PFSK-1 (cell line): ENCODE results near the gene HINT3.

Experiments
- FOXP2 ChIP-seq: optimal IDR thresholded peaks from 2 replicates; pipeline ENCODE3; 2011; ENCODE audit warnings: borderline replicate concordance, control low read depth, inconsistent platforms; ENCODE audit not compliant: insufficient read depth; ENCODE audit errors: extremely low read length, extremely low read depth
- POLR2AphosphoS5 ChIP-seq: IDR thresholded peaks from 2 replicates; pipeline ENCODE4 v1.6.1; 2012; ENCODE audit warnings: low read depth, mild to moderate bottlenecking, control low read depth, low read length, moderate library complexity
- REST ChIP-seq, 2 experiments: IDR thresholded peaks; 2 replicates each; pipeline versions ENCODE4 v1.6.1 to v1.8.0; 2011 to 2012; ENCODE audit warnings: low read depth in 2 of 2, low read length in 2 of 2, control low read depth in 1 of 2, inconsistent platforms in 1 of 2, mild to moderate bottlenecking in 1 of 2, moderate library complexity in 1 of 2; ENCODE audit not compliant: insufficient read depth in 1 of 2
- SIN3A ChIP-seq: IDR thresholded peaks from 2 replicates; pipeline ENCODE4 v1.6.1; 2012; ENCODE audit warnings: mild to moderate bottlenecking, low read length, moderate library complexity, borderline replicate concordance; ENCODE audit not compliant: insufficient read depth
- TAF1 ChIP-seq: IDR thresholded peaks from 2 replicates; pipeline ENCODE4 v1.6.1; 2012; ENCODE audit warnings: low read length, control low read depth, borderline replicate concordance; ENCODE audit not compliant: insufficient read depth

HINT3 gene

GRCh38 chr6:125945378-125946141 is 11.0 kb upstream of the HINT3 start:
- TF ChIP-seq REST (IDR thresholded peaks at IDR 0.05; ENCODE audit: insufficient read depth in 1 of 2, low read depth in 2 of 2, low read length in 2 of 2) (no peak), TAF1 (no peak)

- TF ChIP-seq FOXP2 = no peak
- no peak for TF ChIP-seq TAF1
- TF ChIP-seq SIN3A = no peak
- no peak for TF ChIP-seq POLR2AphosphoS5
- no peak for TF ChIP-seq REST (IDR thresholded peaks at IDR 0.05; ENCODE audit: insufficient read depth in 1 of 2, low read depth in 2 of 2, low read length in 2 of 2)
Measured at GRCh38 chr6:125947615-125948014, 9.0 kb upstream of the HINT3 start.

GRCh38 chr6:125948455-125948854 is 8.1 kb upstream of the HINT3 start:
- TF ChIP-seq REST (IDR thresholded peaks at IDR 0.05; ENCODE audit: insufficient read depth in 1 of 2, low read depth in 2 of 2, low read length in 2 of 2) = no peak
- TF ChIP-seq TAF1 = no peak
- TF ChIP-seq SIN3A = no peak
- TF ChIP-seq FOXP2 = no peak
- TF ChIP-seq POLR2AphosphoS5 = no peak

- no peak for TF ChIP-seq TAF1
- TF ChIP-seq POLR2AphosphoS5 = no peak
- no peak for TF ChIP-seq REST (IDR thresholded peaks at IDR 0.05; ENCODE audit: insufficient read depth in 1 of 2, low read depth in 2 of 2, low read length in 2 of 2)
- TF ChIP-seq SIN3A = no peak
- TF ChIP-seq FOXP2 = no peak
Measured at GRCh38 chr6:125949069-125949468, 7.5 kb upstream of the HINT3 start.

- TF ChIP-seq FOXP2 = no peak
Measured at GRCh38 chr6:125950293-125950692, 6.3 kb upstream of the HINT3 start.
